Keratinocyte (primary cell): ENCODE measurements around the gene KEL. TPM values are rescaled to one million over a fixed set of nuclear protein-coding genes. Genes with fewer than 3 reads are reported as not detected.

Experiments
- DNase-seq: peaks from one replicate; pipeline ENCODE4 v3.0.0-alpha.2; 2011; ENCODE audit warnings: low read depth, missing footprints, low spot score
- FAIRE-seq: peaks from 2 replicates; lab custom pipeline; 2011; peaks lifted over from hg19 to GRCh38; lab: Jason Lieb, UNC
- H2AFZ ChIP-seq: 2 replicates; pipeline ENCODE4 v1.6.0; 2012; ENCODE audit warnings: low read length, control low read depth, inconsistent platforms; ENCODE audit not compliant: control insufficient read depth
- H3K27ac ChIP-seq: 2 replicates; pipeline ENCODE4 v1.5.1; 2011; ENCODE audit warnings: low read length; ENCODE audit not compliant: control insufficient read depth, insufficient read depth
- H3K27me3 ChIP-seq: 3 replicates; pipeline ENCODE4 v1.6.0; 2011; ENCODE audit warnings: low read length; ENCODE audit not compliant: control insufficient read depth, insufficient read depth; ENCODE audit errors: extremely low read depth
- H3K36me3 ChIP-seq, 2 experiments: 2 replicates in 1 of 2; 3 replicates in 1 of 2; pipeline ENCODE4 v1.5.1; 2011; ENCODE audit warnings: low read length in 2 of 2, mild to moderate bottlenecking in 1 of 2; ENCODE audit not compliant: control insufficient read depth in 2 of 2, insufficient read depth in 2 of 2; ENCODE audit errors: extremely low read depth in 1 of 2
- H3K4me1 ChIP-seq: 3 replicates; pipeline ENCODE4 v1.5.1; 2011; ENCODE audit warnings: low read length; ENCODE audit not compliant: control insufficient read depth, insufficient read depth; ENCODE audit errors: extremely low read depth
- H3K4me2 ChIP-seq: 3 replicates; pipeline ENCODE4 v1.6.0; 2011; ENCODE audit warnings: low read depth, low read length; ENCODE audit not compliant: control insufficient read depth, insufficient read depth; ENCODE audit errors: extremely low read depth
- H3K4me3 ChIP-seq, 3 experiments: fragments of 200-600 bp in 1 of 3; sonication (generic) in 1 of 3; 2 replicates in 2 of 3; 3 replicates in 1 of 3; pipeline ENCODE4 v1.5.1; 2011 to 2016; ENCODE audit warnings: low read length in 3 of 3, mild to moderate bottlenecking in 3 of 3, control low read depth in 2 of 3, inconsistent platforms in 1 of 3, low read depth in 1 of 3, mixed read lengths in 1 of 3, mixed run types in 1 of 3, moderate library complexity in 1 of 3; ENCODE audit not compliant: control insufficient read depth in 2 of 3, insufficient read depth in 2 of 3; ENCODE audit errors: extremely low read depth in 1 of 3
- H3K79me2 ChIP-seq: 2 replicates; pipeline ENCODE4 v1.6.0; 2012; ENCODE audit warnings: low read length; ENCODE audit not compliant: control insufficient read depth, insufficient read depth
- H3K9ac ChIP-seq: 3 replicates; pipeline ENCODE4 v1.6.0; 2011; ENCODE audit warnings: low read length; ENCODE audit not compliant: control insufficient read depth, insufficient read depth; ENCODE audit errors: extremely low read depth
- H3K9me1 ChIP-seq: 3 replicates; pipeline ENCODE4 v1.6.0; 2011; ENCODE audit warnings: low read length; ENCODE audit not compliant: control insufficient read depth, insufficient read depth; ENCODE audit errors: extremely low read depth
- H3K9me3 ChIP-seq: 2 replicates; pipeline ENCODE4 v1.5.1; 2012; ENCODE audit warnings: low read depth, low read length; ENCODE audit not compliant: control insufficient read depth
- H4K20me1 ChIP-seq: 3 replicates; pipeline ENCODE4 v1.6.0; 2011; ENCODE audit warnings: low read length; ENCODE audit not compliant: control insufficient read depth, insufficient read depth; ENCODE audit errors: extremely low read depth
- CTCF ChIP-seq, 3 experiments: IDR thresholded peaks in 1 of 3; conservative IDR thresholded peaks in 1 of 3; optimal IDR thresholded peaks in 1 of 3; 2 replicates in 2 of 3; 3 replicates in 1 of 3; pipeline versions ENCODE3 to v1.5.1; 2011; ENCODE audit warnings: low read length in 3 of 3, mild to moderate bottlenecking in 3 of 3, moderate library complexity in 2 of 3, control low read depth in 1 of 3, inconsistent platforms in 1 of 3; ENCODE audit not compliant: insufficient read depth in 2 of 3; ENCODE audit errors: extremely low read depth in 1 of 3
- EZH2 ChIP-seq: IDR thresholded peaks from one replicate; pipeline ENCODE4 v1.6.1; 2012; ENCODE audit warnings: inconsistent platforms, mild to moderate bottlenecking, low read length, moderate library complexity
- dilution Hi-C: fragments of 300-500 bp; cut with MboI; formaldehyde crosslinking; loops from one replicate; pipeline ENCODE4 v1.7.0; 2020; ENCODE audit warnings: low sequenced_read_pairs; ENCODE audit not compliant: extremely low pct_ligation_motif_present
- polyA plus RNA-seq, 5 experiments: library from polyadenylated mRNA; depleted of rRNA in 3 of 5; stranded (reverse) in 3 of 5; stranded (forward) in 1 of 5; unstranded in 1 of 5; fragments of >200 nt; gene quantifications; 1 replicate in 1 of 5; 2 replicates in 3 of 5; 3 replicates in 1 of 5; pipeline versions ENCODE4 v1.2.1 to v1.2.3, GENCODE V29; 2011 to 2012; ENCODE audit warnings: missing spikeins in 2 of 5, low read depth in 1 of 5, low replicate concordance in 1 of 5

Gene KEL
- polyA plus RNA-seq, 1 donor (not counting 4 experiments of a cell fraction or from before 2014, with no cell fraction given), result 0.09 TPM

GRCh38 chr7:142942746-142943145 lies 19.4 kb downstream of the KEL start:
- H3K4me3 ChIP-seq, result no peak overlapping the region
- DNase-seq (no peak), FAIRE-seq (no peak)
- no peaks in the 10 kb centered on the region for H3K79me2 ChIP-seq
- no peaks in the 10 kb centered on the region for H3K9me1 ChIP-seq
- no peak overlapping the region for H3K4me2 ChIP-seq
- H3K27ac ChIP-seq, result no peak overlapping the region
- dilution Hi-C loops, result no loop called here
- no peak overlapping the region for H3K9ac ChIP-seq
- peaks cover 13% of the 10 kb centered on the region for H3K4me1 ChIP-seq
- H3K36me3 ChIP-seq, result no peaks in the 10 kb centered on the region
- H2AFZ ChIP-seq, result no peak overlapping the region
- H3K9me3 ChIP-seq, result no peaks in the 10 kb centered on the region
- TF ChIP-seq CTCF (optimal IDR thresholded peaks at IDR 0.05 in 1 of 3, IDR thresholded peaks at IDR 0.05 in 1 of 3, conservative IDR thresholded peaks at IDR 0.05 in 1 of 3; ENCODE audit: extremely low read depth in 1 of 3, insufficient read depth in 2 of 3, low read length in 3 of 3), result no peak
- no peak for TF ChIP-seq EZH2
- no peaks in the 10 kb centered on the region for H3K27me3 ChIP-seq
- H4K20me1 ChIP-seq, result no peaks in the 10 kb centered on the region

GRCh38 chr7:142941541-142941940 lies 20.6 kb downstream of the KEL start:
- H3K4me3 ChIP-seq, result no peak overlapping the region
- TF ChIP-seq CTCF (optimal IDR thresholded peaks at IDR 0.05 in 1 of 3, IDR thresholded peaks at IDR 0.05 in 1 of 3, conservative IDR thresholded peaks at IDR 0.05 in 1 of 3; ENCODE audit: extremely low read depth in 1 of 3, insufficient read depth in 2 of 3, low read length in 3 of 3) (no peak), EZH2 (no peak)
- no peak overlapping the region for H3K9ac ChIP-seq
- no peak overlapping the region for H2AFZ ChIP-seq
- no peak for DNase-seq
- H3K27ac ChIP-seq, result no peak overlapping the region
- no peaks in the 10 kb centered on the region for H3K27me3 ChIP-seq
- dilution Hi-C loops, result no loop called here
- no peaks in the 10 kb centered on the region for H3K9me3 ChIP-seq
- no peaks in the 10 kb centered on the region for H4K20me1 ChIP-seq
- no peaks in the 10 kb centered on the region for H3K36me3 ChIP-seq
- H3K4me1 ChIP-seq, result peaks cover 13% of the 10 kb centered on the region
- H3K79me2 ChIP-seq, result no peaks in the 10 kb centered on the region
- FAIRE-seq, result no peak
- H3K4me2 ChIP-seq, result no peak overlapping the region
- no peaks in the 10 kb centered on the region for H3K9me1 ChIP-seq
